ENCODE measurements around the gene GPC5. TPM values are rescaled to one million over a fixed set of nuclear protein-coding genes. Genes with fewer than 3 reads are reported as not detected.

GPC5 gene
- polyA plus RNA-seq, 2 of the 4 experiments (the other 2 are of a cell fraction) = not detected

DNA sequence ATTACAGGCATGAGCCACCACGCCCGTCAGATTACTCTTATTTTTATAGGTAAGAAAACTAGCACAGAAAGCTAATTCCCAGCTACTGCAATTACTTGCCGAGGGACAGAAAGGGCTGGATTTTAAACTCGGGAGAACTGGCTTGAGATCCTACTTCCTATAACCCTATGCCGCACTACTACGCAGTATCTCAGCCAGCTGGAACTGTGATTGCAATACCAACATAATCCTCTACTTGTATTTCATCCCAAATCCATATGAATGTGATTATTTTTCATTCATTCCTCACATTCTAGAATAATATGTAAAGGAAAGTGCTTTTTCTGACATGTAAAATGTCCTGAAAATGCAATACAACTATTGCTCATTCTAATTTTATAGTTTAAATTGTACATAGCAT, 1054.4 kb downstream of the GPC5 start:
- DNase-seq (ENCODE audit: low read depth in 1 of 2, low spot score in 1 of 2) = no peak
- POLR2A ChIA-PET = no interaction called here
- FAIRE-seq = no peak
- Histone ChIP-seq H3K9me3 (no peaks in the 10 kb centered on the region), H3K4me3 (no peak overlapping the region), H3K27ac (no peak overlapping the region), H3K4me1 (no peaks in the 10 kb centered on the region), H3K4me2 (no peak overlapping the region)
- TF ChIP-seq HOXB5 (CRISPR knock-in tag; IDR thresholded peaks at IDR 0.05) (no peak), NPAS2 (CRISPR knock-in tag; IDR thresholded peaks at IDR 0.05; ENCODE audit: borderline replicate concordance) (no peak), MYC (IDR thresholded peaks at IDR 0.05; ENCODE audit: borderline replicate concordance, low read length) (no peak), RCOR1 (IDR thresholded peaks at IDR 0.05; ENCODE audit: low read depth, low read length) (no peak), ZC3H11A (IDR thresholded peaks at IDR 0.05) (no peak), TFCP2L1 (CRISPR knock-in tag; IDR thresholded peaks at IDR 0.05) (no peak)
- TF ChIP-seq, protein P1, sequence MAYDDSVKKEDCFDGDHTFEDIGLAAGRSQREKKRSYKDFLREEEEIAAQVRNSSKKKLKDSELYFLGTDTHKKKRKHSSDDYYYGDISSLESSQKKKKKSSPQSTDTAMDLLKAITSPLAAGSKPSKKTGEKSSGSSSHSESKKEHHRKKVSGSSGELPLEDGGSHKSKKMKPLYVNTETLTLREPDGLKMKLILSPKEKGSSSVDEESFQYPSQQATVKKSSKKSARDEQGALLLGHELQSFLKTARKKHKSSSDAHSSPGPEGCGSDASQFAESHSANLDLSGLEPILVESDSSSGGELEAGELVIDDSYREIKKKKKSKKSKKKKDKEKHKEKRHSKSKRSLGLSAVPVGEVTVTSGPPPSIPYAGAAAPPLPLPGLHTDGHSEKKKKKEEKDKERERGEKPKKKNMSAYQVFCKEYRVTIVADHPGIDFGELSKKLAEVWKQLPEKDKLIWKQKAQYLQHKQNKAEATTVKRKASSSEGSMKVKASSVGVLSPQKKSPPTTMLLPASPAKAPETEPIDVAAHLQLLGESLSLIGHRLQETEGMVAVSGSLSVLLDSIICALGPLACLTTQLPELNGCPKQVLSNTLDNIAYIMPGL (CRISPR knock-in tag; IDR thresholded peaks at IDR 0.05; ENCODE audit: borderline replicate concordance) = no peak
- TF ChIP-seq, protein P2, sequence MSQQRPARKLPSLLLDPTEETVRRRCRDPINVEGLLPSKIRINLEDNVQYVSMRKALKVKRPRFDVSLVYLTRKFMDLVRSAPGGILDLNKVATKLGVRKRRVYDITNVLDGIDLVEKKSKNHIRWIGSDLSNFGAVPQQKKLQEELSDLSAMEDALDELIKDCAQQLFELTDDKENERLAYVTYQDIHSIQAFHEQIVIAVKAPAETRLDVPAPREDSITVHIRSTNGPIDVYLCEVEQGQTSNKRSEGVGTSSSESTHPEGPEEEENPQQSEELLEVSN (IDR thresholded peaks at IDR 0.05; ENCODE audit: borderline replicate concordance, low read depth) = no peak
- TF ChIP-seq, protein P3, sequence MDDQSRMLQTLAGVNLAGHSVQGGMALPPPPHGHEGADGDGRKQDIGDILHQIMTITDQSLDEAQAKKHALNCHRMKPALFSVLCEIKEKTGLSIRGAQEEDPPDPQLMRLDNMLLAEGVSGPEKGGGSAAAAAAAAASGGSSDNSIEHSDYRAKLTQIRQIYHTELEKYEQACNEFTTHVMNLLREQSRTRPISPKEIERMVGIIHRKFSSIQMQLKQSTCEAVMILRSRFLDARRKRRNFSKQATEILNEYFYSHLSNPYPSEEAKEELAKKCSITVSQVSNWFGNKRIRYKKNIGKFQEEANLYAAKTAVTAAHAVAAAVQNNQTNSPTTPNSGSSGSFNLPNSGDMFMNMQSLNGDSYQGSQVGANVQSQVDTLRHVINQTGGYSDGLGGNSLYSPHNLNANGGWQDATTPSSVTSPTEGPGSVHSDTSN (IDR thresholded peaks at IDR 0.05) = no peak
- CTCF ChIA-PET = no interaction called here
- WGBS (ENCODE audit: missing lambda C conversion rate) = 19% methylated on average over 6 of the region's 6 CpGs
- ATAC-seq = no peak

- no peaks in the 10 kb centered on the region for H3K4me1 ChIP-seq
- no peak overlapping the region for H3K4me2 ChIP-seq
- no peak for FAIRE-seq
- H3K4me3 ChIP-seq = no peak overlapping the region
- no peak for DNase-seq (ENCODE audit: low read depth in 1 of 2, low spot score in 1 of 2)
- POLR2A ChIA-PET = no interaction called here
- no peak for ATAC-seq
- H3K27ac ChIP-seq = no peak overlapping the region
- H3K9me3 ChIP-seq = no peaks in the 10 kb centered on the region
- WGBS (ENCODE audit: missing lambda C conversion rate) = 2% methylated on average over 4 of the region's 4 CpGs
- TF ChIP-seq, protein P4, sequence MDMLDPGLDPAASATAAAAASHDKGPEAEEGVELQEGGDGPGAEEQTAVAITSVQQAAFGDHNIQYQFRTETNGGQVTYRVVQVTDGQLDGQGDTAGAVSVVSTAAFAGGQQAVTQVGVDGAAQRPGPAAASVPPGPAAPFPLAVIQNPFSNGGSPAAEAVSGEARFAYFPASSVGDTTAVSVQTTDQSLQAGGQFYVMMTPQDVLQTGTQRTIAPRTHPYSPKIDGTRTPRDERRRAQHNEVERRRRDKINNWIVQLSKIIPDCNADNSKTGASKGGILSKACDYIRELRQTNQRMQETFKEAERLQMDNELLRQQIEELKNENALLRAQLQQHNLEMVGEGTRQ (IDR thresholded peaks at IDR 0.05) = no peak
- TF ChIP-seq FOSL2 (IDR thresholded peaks at IDR 0.05) (no peak), FOSL2 (CRISPR knock-in tag; IDR thresholded peaks at IDR 0.05) (no peak), HOXB5 (CRISPR knock-in tag; IDR thresholded peaks at IDR 0.05) (no peak), NR3C1 (IDR thresholded peaks at IDR 0.05) (no peak), BHLHE40 (IDR thresholded peaks at IDR 0.05; ENCODE audit: low read depth, low read length) (no peak), REST (IDR thresholded peaks at IDR 0.05) (no peak), ZFP36 (IDR thresholded peaks at IDR 0.05; ENCODE audit: borderline replicate concordance, partially characterized antibody) (no peak), RARB (CRISPR knock-in tag; IDR thresholded peaks at IDR 0.05) (no peak), KDM1A (IDR thresholded peaks at IDR 0.05; ENCODE audit: low read depth) (no peak), ZC3H11A (IDR thresholded peaks at IDR 0.05) (no peak), CEBPB (IDR thresholded peaks at IDR 0.05) (no peak), HEYL (CRISPR knock-in tag; IDR thresholded peaks at IDR 0.05) (no peak), TFCP2L1 (CRISPR knock-in tag; IDR thresholded peaks at IDR 0.05) (no peak), BCL3 (IDR thresholded peaks at IDR 0.05) (no peak), JUNB (IDR thresholded peaks at IDR 0.05) (no peak), ATOH8 (CRISPR knock-in tag; IDR thresholded peaks at IDR 0.05; ENCODE audit: low read depth) (no peak), MYC (IDR thresholded peaks at IDR 0.05; ENCODE audit: borderline replicate concordance, low read length) (no peak), POLR2AphosphoS2 (conservative IDR thresholded peaks at IDR 0.05; ENCODE audit: low read length) (no peak)
- CTCF ChIA-PET = no interaction called here
Observed at GRCh38 chr13:92459306-92459705, 1060.9 kb downstream of the GPC5 start.

Data from A549 (cell line).